Activated CD8-positive, alpha-beta memory T cell treated with anti-CD3 and anti-CD28 coated beads, Interleukin-2, amount 50 U/mL, for 48 hours (primary cell): ENCODE data around the gene AMY2A.
"Not testable (repeated sequence)": the region's sequence is repeated elsewhere in the genome, so short reads cannot be mapped to it uniquely, and the experiment has no call there.

Experiments used
- DNase-seq: peaks from one replicate; pipeline ENCODE4 v3.0.0-alpha.2; 2020

The AMY2A gene

DNA sequence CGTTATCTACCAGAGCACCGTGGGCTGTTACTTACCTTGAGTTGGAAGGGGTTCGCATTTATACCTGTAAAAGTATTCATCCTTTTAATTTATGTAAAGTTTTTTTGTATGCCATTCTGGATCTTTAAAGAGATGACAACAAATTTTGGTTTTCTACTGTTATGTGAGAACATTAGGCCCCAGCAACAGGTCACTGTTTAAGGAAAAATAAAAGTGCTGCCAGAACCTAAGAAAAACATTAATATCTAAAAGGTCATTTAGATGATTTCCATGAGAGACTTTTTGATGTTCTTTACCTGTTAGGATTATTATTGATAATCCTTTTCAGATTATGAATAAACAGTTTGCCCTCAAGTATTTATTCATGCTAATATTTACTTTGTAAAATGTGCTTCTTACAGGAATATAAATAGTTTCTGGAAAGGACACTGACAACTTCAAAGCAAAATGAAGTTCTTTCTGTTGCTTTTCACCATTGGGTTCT is at the start of gene AMY2A:
Gene AMY2A, plus strand, starts transcription at position 434 of the 484 bp plus-strand sequence. Its CDS starts 14 bp downstream, at position 448.
- not testable (repeated sequence) for DNase-seq

DNA sequence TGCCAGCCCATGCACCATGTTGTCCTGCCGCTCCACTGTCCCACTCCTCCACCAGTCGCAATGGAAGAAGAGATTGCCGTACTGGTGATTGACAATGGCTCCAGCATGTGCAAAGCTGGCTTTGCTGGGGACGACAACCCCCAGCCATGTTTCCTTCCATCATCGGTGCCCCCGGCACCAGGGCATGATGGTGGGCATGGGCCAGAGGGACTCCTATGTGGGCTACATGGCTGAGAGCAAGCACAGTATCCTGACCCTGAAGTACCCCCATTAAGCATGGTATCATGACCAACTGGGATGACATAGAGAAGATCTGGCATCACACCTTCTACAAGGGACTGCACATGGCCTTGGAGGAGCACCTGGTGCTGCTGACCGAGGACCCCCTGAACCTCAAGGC is 47.7 kb upstream of the AMY2A start:
- DNase-seq, result no peak

DNA sequence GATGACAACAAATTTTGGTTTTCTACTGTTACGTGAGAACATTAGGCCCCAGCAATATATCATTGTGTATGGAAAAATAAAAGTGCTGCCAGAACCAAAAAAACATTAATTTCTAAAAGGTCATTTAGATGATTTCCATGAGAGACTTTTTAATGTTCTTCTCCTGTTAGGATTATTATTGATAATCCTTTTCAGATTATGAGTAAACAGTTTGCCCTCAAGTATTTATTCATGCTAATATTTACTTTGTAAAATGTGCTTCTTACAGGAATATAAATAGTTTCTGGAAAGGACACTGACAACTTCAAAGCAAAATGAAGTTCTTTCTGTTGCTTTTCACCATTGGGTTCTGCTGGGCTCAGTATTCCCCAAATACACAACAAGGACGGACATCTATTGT is 45.9 kb upstream of the AMY2A start, which contains the start of gene AMY2B:
Gene AMY2B, plus strand, starts transcription at position 301 of the 400 bp plus-strand sequence. Its CDS starts 14 bp downstream, at position 315.
- DNase-seq, result not testable (repeated sequence)

DNA sequence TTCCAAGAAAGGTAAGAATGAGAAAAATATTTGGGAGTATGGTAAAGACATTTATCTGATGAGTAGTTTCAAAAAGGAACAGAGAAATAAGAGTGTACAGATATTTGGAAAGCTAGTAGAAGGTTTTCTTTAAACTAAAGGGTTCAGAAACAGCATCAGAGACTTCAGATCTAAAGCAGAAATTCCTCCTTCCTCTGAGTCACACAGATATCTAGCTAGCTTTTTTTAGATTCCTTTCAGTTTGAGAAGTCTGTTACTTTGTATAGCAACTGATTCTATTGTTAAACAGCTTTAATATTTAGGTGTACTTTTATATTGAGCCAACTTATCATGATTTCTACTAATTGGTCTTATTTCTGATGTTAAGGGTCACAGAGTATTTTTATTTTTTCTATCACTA is 41.2 kb upstream of the AMY2A start:
- DNase-seq, result no peak

DNA sequence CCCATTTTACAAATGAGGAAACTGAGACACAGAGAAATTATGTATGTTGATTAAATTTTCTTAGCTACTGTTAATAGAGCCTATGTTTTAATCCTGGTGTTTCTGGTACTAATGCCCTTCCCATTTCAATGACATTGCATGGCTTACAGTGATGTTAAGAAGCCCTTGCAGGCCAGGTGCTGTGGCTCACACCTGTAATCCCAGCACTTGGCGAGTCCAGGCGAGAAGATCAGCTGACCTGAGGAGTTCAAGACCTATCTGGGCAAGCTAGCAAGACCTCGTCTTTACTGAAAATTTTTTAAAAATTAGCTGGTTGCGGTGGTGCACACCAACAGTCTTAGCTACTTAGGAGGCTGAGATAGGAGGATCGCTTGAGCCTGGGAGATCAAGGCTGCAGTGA is 40.4 kb upstream of the AMY2A start:
- DNase-seq, result not testable (repeated sequence)

DNA sequence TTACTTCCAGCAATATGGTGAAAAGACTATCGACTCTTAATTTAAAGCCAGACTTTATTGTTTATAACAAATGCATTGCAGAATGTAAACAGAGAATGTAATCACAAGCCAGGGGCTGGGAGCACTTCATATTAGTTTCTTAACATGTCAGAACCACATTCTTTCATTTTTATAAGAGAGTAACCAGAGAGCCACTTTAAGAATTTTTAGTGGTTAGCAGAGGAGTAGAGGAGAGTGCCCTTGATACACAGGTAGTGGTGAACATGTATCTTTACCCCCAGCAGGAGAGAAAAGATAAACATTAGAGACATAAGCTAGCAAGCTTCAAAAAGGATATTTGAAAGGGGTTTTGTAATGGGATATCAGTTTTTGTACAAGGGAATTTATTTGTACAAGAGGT is 34.8 kb upstream of the AMY2A start:
- no peak for DNase-seq

DNA sequence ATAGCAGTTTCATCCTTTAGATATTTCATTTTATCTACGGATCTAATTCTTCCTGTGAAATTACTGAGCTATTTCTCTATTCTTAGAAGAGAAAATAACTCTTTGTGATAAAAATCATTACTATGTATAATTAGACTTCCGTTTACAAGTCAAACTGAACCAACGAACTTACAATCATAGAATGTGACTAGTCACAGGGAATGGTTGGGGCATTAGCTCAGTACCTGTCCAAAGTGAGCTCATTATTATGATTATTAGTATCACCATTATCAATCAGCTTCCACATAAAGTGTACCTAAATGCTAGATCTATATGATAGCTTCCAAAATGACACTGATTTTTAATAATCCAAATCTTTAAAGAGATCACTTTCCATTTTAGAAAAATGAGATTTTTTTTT is 33.3 kb upstream of the AMY2A start:
- DNase-seq, result no peak

DNA sequence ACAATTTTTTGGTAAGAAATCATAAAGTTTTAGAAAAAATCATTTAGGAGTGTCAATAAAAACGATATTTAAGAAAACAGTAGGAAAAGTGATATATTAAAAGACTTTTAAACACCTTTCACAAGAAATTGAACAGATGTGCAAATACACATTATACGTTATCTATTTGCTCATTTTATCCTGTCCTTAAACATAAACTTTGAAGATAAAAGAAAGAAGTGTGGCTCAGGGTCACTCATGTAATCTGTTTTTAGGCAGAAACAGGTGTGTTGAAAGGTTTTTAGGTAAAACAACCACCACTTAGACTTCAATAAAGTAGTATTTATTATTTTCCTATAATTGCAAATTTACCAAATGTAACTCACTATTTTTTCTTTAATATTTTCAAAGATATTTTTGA is 32.7 kb upstream of the AMY2A start:
- DNase-seq, result no peak

DNA sequence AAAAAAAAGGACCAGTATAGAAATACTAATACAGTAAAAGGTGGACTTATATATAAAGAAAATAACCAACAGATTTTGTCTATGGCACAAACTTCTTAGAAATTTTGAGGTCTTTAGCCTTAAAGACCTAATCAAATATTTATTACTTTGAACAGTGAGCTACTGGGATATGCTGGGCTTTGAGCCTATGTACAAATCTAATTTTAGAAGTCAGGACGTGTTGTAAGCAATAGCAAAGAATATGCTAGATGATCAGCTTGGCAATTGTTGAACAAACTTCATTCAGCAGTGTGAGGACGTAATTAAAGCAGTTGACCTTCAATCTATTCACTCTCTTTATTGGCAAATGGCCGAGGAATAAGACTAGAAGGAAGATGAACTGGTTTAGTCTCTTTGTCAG is 14.5 kb upstream of the AMY2A start:
- not testable (repeated sequence) for DNase-seq

DNA sequence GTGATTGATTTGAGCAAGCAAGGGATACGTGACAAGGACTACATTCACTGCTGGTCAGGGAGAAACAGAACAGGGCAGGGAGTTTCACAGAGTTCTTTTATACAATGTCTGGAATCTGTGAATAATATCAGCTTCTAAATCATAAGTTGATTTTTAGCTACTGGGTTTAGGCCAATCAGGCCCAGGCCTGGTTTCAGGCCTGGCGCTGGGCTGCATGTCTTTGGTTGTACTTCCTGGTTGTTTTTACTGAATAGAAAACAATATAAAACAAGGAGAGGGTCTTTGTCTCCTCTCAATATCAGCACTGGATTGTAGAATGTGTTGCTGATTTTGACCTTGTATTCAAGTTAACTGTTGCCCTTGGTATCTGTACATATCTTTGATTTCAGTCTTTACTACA is 865 bp upstream of the AMY2A start:
- DNase-seq, result no peak

DNA sequence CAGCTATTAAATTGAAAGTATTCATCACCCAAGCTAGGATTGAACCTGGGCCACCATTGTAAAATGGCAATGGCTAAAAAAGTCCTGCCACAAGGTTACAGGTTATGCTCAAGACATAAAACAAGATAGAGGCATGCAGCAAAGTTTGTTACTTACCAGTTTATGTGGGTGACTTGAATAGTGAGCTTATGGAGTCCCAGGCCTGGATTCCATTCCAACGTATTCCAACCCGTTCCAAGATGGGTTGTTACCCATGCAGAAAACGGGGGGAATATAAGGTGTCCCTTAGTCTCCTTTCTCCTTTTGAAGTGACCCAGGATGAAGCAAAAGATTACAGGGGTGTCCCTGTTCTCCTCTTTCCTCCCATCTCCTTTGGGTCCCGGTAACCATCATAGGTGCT is 10.2 kb downstream of the AMY2A start:
- DNase-seq, result not testable (repeated sequence)

DNA sequence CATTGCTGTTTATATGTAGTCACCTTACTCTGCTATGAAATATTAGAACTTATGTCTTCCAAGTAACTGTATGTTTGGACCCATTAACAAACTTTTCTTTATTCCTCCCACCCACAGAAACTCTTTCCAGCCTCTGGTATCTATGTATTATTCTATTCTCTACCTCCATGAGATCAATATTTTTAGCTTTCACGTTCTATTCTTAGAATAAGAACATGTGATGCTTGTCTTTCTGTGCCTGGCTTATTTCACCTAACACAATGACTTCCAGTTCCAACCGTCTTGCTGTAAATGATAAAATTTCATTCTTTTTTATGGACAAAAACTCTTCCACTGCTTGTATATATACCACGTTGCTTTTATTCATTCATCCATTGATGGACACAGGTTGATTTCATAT is 24.0 kb downstream of the AMY2A start:
- DNase-seq, result not testable (repeated sequence)

DNA sequence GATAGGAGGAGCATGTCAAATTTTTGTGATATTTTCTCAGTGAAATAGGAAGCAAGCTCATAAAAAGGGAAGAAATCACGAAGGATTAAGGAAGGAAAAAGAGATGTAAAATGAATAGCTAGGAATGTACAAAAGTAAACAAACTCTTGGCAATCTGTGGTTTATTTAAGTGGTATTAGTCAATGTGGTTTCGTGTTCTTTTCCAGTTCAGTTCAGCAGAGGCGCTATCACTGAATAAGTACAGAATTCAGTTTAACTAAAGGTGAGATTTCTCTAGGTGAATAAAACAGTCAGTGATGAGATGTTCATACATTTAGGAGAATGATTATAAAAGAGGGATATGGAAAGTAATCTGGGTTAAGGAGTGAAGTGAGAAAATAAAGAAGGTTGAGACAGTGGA is 26.7 kb downstream of the AMY2A start:
- not testable (repeated sequence) for DNase-seq

DNA sequence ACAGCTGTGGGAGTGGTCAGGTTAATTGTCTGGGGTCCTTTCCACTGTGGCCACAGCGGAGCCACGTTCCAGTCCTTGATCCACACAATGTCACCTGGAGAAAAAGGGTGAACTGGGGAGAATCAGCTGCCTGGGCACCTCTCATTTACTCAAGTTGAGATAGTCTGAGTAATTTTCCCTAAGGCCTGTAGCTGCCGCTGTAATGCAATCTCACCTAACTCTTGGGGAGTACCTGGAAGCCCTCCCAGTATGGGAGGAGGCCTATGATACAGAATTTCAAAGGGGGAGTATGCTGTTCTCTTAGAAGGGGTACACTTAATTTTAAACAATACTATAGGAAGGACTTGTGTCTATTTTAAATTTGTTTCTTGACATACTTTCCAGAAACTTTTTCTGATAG is 33.1 kb downstream of the AMY2A start:
- DNase-seq, result not testable (repeated sequence)

DNA sequence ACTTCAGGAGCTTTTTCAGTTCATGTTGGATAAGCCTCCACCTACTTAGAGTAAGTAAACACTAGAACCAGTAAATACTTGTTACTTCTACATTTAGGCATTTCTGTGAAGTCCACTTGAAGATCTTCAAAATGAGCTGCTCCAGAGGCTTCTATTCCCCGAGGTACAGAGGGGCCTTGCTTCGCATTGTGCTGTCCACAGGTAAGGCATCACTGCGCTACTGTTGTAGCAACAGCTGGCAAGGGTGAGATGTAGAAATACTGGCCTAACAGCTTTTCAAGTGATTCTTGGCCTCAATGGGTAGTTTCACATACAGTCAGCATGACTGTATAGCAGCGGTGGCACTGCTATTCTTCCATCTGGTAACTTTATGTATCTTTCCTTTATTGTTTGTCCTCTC is 33.7 kb downstream of the AMY2A start:
- not testable (repeated sequence) for DNase-seq

DNA sequence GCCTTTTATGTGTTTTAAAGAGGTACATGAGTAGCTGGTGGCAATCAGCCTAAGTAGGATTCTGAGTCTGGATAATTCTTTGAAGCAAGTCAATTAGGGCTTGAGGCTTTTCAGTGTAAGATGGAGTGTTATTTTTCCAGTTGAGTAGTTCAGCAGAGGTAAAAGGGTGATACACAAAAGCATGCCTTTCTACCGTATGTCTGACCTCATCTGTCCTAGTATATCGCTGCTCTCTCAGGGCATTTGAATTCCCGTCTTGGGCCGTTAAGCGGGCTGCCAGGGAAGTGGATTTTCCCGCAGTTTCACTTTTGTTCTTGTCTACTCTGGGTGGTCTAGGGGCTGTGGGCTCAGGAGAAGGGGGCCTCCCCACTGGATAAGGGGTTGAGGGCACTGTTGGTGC is 36.9 kb downstream of the AMY2A start:
- DNase-seq, result not testable (repeated sequence)

DNA sequence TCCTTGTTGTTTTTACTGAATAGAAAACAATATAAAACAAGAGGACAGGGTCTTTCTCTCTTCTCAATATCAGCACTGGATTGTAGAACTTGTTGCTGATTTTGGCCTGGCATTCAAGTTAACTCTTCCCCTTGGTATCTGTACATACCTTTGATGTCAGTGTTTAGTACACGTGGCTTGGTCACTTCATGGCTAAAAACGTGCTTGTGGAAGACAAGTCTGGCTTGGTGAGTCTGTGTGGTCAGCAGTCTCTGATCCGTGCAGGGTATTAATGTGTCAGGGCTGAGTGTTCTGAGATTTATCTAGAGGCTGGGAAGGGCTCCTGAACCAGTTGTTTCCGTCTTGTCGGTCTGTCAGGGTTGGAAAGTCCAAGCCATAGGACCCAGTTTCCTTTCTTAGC is 38.2 kb downstream of the AMY2A start, which contains the start of gene AMY1A:
Gene AMY1A, plus strand, starts transcription at position 301 of the 400 bp plus-strand sequence. CDS start 571 bp downstream, outside the sequence.
- not testable (repeated sequence) for DNase-seq
